PC-9 (cell line): Measurements from ENCODE around the gene MKNK2. TPM values are rescaled to one million over a fixed set of nuclear protein-coding genes. Genes with fewer than 3 reads are reported as not detected.

Experiments
- BruUV-seq: library from RNA; stranded (reverse); fragments of 400-500 nt; replicated peaks from 2 replicates; lab custom pipeline; 2021; lab: Mats Ljungman, UMichigan
- CTCF ChIA-PET: fragments of 300-600 bp; sonication (Branson Sonifier 250); formaldehyde crosslinking; loops from one replicate; lab custom pipeline; 2022; ENCODE audit warnings: antibody characterized with exemption; lab: Charles Lee
- POLR2A ChIA-PET: fragments of 300-600 bp; sonication (Branson Sonifier 250); formaldehyde crosslinking; loops from one replicate; lab custom pipeline; 2022; ENCODE audit warnings: antibody characterized with exemption; ENCODE audit not compliant: unreplicated experiment; lab: Charles Lee
- DNase-seq, 2 experiments: peaks; one replicate each; pipeline versions ENCODE4 v3.0.0 to v3.0.0-alpha.2; 2015 to 2022; ENCODE audit warnings: mixed read lengths in 1 of 2
- H2AFZ ChIP-seq: fragments of 200-600 bp; sonication (generic); 2 replicates; pipeline ENCODE4 v1.8.1; 2017; ENCODE audit warnings: antibody characterized with exemption
- H3F3A ChIP-seq: fragments of 200-600 bp; sonication (generic); 2 replicates; pipeline ENCODE4 v1.8.1; 2017; ENCODE audit warnings: antibody characterized with exemption, mild to moderate bottlenecking, low read depth; ENCODE audit not compliant: insufficient read depth
- H3K27ac ChIP-seq: fragments of 200-600 bp; sonication (generic); 2 replicates; pipeline ENCODE4 v1.6.1; 2016; ENCODE audit warnings: mixed run types
- H3K27me3 ChIP-seq: fragments of 200-600 bp; sonication (generic); 2 replicates; pipeline ENCODE4 v1.6.1; 2016; ENCODE audit warnings: low read depth, mixed run types; ENCODE audit not compliant: insufficient read depth
- H3K36me3 ChIP-seq: fragments of 200-600 bp; sonication (generic); 2 replicates; pipeline ENCODE4 v1.6.1; 2016; ENCODE audit warnings: low read depth, mixed run types
- H3K4me1 ChIP-seq: fragments of 200-600 bp; sonication (generic); replicated peaks from 2 replicates; pipeline ENCODE4 v1.6.1; 2016; ENCODE audit warnings: mixed run types; ENCODE audit not compliant: insufficient read depth
- H3K4me2 ChIP-seq: fragments of 200-600 bp; sonication (generic); 2 replicates; pipeline ENCODE4 v1.6.1; 2017; ENCODE audit warnings: mixed run types
- H3K4me3 ChIP-seq: fragments of 200-600 bp; sonication (generic); 2 replicates; pipeline ENCODE4 v1.6.1; 2016; ENCODE audit warnings: mixed run types
- H3K79me2 ChIP-seq: fragments of 200-600 bp; sonication (generic); 2 replicates; pipeline ENCODE4 v1.6.1; 2017; ENCODE audit warnings: low read depth, mixed run types
- H3K9me2 ChIP-seq: fragments of 200-600 bp; sonication (generic); 2 replicates; pipeline ENCODE4 v1.8.1; 2017; ENCODE audit warnings: mild to moderate bottlenecking; ENCODE audit not compliant: insufficient read depth
- H3K9me3 ChIP-seq: fragments of 200-600 bp; sonication (generic); 2 replicates; pipeline ENCODE4 v1.8.1; 2016; ENCODE audit warnings: low read depth; ENCODE audit not compliant: insufficient read depth
- H4K20me1 ChIP-seq: fragments of 200-600 bp; sonication (generic); 2 replicates; pipeline ENCODE4 v1.8.1; 2017; ENCODE audit not compliant: insufficient read depth
- CTCF ChIP-seq: fragments of 200-600 bp; sonication (generic); conservative IDR thresholded peaks from 2 replicates; pipeline ENCODE4 v1.6.1; 2017; ENCODE audit warnings: mixed run types, antibody characterized with exemption, mild to moderate bottlenecking, moderate library complexity
- EZH2 ChIP-seq: fragments of 200-600 bp; sonication (generic); IDR thresholded peaks from 2 replicates; pipeline ENCODE4 v1.8.0; 2017; ENCODE audit warnings: antibody characterized with exemption, low read depth
- intact Hi-C: fragments of 100-400 bp; cut with micrococcal nuclease; formaldehyde crosslinking; loops from one replicate; pipeline ENCODE4 v1.10.0; 2022; ENCODE audit not compliant: unreplicated experiment
- total RNA-seq: library from RNA; stranded (reverse); gene quantifications from 2 replicates; pipeline ENCODE4 v1.2.3, GENCODE V29; 2021

MKNK2 gene
- total RNA-seq, 1 experiment from 2014 or later: 132 TPM

DNA sequence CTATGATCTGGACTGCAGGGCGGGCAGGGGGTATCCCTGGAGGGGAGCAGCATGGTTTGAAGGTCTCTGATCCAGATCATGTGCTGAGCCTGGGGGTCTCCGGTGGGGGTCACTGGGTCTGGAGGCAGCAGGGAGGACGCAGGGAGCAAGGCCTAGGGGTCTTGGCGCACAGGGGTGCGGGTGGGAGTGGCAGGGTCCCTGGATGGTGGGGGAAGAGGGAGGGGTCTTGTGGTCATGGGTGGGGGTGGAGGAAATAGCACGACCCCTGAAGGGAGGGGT is 37.4 kb downstream of the MKNK2 start:
- TF ChIP-seq CTCF: no peak
- TF ChIP-seq EZH2: no peak
- Histone ChIP-seq H3K4me1 (no peaks in the 10 kb centered on the region; the same call in 1 of the 2 replicates), H3K27me3 (no peaks in the 10 kb centered on the region), H3K36me3 (no peaks in the 10 kb centered on the region), H3K79me2 (peaks cover 15% of the 10 kb centered on the region), H3K9me3 (no peaks in the 10 kb centered on the region), H3F3A (no peaks in the 10 kb centered on the region), H3K9me2 (no peaks in the 10 kb centered on the region), H3K4me3 (no peak overlapping the region), H3K4me2 (no peak overlapping the region), H2AFZ (no peak overlapping the region), H4K20me1 (no peaks in the 10 kb centered on the region), H3K27ac (no peak overlapping the region)
- POLR2A ChIA-PET: no interaction called here
- intact Hi-C loops: loop anchor here (10.0 kb wide), 1 partner anchor 141 kb away; the partner anchor contains the start of gene AP3D1
- CTCF ChIA-PET: no interaction called here
- DNase-seq: no peak
- BruUV-seq: no TSS peak

DNA sequence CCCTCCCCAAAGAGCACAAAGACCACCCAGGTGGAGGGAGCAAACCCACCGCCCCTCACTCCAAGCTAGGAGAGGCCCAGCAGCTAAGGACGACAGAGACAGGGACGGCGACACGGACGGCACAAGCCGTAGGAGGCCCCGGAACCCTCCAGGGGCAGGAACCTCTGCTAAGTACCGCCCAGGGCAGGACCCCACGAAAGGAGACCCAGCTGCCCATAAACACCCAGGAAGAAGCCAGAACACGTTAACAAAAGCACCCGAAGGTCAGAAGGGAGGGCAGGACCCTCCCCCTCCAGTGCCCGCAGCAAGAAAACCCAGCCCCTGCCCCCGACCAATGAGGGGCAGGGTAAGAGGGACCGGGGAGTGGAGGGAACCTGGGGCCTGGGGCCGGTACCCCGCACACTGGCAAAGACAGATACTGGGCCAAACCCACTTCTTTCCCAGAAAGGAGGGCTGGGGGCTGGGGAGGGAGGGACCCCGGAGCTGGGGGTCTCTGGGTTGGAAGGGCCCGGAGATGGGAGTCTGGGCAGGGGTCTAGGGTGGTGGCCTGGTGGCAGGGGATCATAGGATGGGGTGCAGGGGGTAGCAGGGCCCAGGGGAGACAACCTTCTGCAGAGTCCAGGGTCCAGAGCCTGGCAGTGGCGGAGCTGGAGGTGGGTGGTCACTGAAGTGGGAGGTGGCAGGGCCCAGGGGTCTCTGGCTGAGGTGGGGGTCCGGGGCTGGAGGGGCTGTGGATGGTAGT is 37.9 kb downstream of the MKNK2 start:
- Histone ChIP-seq H3K9me3 (no peaks in the 10 kb centered on the region), H3K4me3 (no peak overlapping the region), H2AFZ (no peak overlapping the region), H3K36me3 (no peaks in the 10 kb centered on the region), H3K4me2 (no peak overlapping the region), H3K4me1 (no peaks in the 10 kb centered on the region; the same call in 1 of the 2 replicates), H3K9me2 (no peaks in the 10 kb centered on the region), H3K79me2 (peaks cover 15% of the 10 kb centered on the region), H3K27ac (no peak overlapping the region), H3F3A (no peaks in the 10 kb centered on the region), H4K20me1 (no peaks in the 10 kb centered on the region), H3K27me3 (no peaks in the 10 kb centered on the region)
- ChIA-PET POLR2A (no interaction called here), CTCF (no interaction called here)
- TF ChIP-seq CTCF: no peak
- no peak for TF ChIP-seq EZH2
- intact Hi-C loops: loop anchor here (10.0 kb wide), 1 partner anchor 142 kb away; the partner anchor contains the start of gene AP3D1
- BruUV-seq: TSS peak; percentile 20
- no peak for DNase-seq

DNA sequence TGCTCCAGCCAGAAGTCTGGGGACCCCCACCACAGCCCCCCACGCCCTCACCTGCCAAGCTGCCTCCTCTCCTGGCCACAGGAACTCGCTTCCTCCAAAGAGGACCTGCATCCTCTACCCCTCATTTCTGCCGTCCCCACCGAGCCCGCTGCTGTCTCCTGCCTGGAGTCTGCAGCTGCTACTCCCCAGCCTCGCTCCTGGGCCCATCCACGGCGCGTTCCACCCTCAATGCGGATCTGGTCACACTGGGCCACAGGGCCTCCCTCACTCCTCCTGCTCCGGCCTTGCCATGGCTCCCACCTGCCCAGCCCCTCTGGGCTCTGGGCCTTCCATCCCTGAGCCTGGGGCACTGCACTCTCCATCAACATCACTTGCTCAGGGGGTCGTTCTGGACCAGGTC is 39.9 kb downstream of the MKNK2 start:
- CTCF ChIA-PET: no interaction called here
- Histone ChIP-seq H3K9me2 (no peaks in the 10 kb centered on the region), H4K20me1 (no peaks in the 10 kb centered on the region; the same call in 1 of the 2 replicates), H3K4me1 (no peaks in the 10 kb centered on the region; the same call in 1 of the 2 replicates), H2AFZ (no peak overlapping the region), H3K27me3 (no peaks in the 10 kb centered on the region), H3K9me3 (no peaks in the 10 kb centered on the region), H3K36me3 (no peaks in the 10 kb centered on the region), H3K79me2 (peaks cover 15% of the 10 kb centered on the region), H3K4me2 (no peak overlapping the region), H3F3A (no peaks in the 10 kb centered on the region), H3K27ac (no peak overlapping the region), H3K4me3 (no peak overlapping the region)
- no peak for TF ChIP-seq EZH2
- TF ChIP-seq CTCF: no peak
- DNase-seq: no peak
- no TSS peak for BruUV-seq
- intact Hi-C loops: loop anchor here (10.0 kb wide), 1 partner anchor 144 kb away; the partner anchor contains the start of gene AP3D1
- POLR2A ChIA-PET: no interaction called here
